ENCODE measurements around the gene SYCP3.

DNA sequence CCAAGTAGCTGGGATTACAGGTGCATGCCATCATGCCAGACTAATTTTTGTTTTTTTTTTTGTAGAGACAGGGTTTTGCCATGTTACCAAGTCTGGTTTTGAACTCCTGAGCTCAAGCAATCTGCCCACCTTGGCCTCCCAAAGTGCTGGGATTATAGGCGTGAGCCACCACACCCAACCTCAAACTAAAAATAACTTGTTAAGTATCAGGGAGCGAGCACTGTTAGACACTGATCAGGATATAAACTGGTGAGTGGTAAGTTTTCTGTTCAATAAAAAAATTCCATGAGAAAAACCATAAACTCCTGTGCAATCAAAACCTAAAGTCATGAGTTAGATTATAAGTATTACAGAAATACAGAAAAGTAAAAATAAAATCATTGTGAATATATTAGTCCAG, 44.6 kb upstream of the SYCP3 start:
- TF ChIP-seq POLR2A (IDR thresholded peaks at IDR 0.05) (no peak), EP300 (IDR thresholded peaks at IDR 0.05) (no peak)
- TF ChIP-seq, protein P1, sequence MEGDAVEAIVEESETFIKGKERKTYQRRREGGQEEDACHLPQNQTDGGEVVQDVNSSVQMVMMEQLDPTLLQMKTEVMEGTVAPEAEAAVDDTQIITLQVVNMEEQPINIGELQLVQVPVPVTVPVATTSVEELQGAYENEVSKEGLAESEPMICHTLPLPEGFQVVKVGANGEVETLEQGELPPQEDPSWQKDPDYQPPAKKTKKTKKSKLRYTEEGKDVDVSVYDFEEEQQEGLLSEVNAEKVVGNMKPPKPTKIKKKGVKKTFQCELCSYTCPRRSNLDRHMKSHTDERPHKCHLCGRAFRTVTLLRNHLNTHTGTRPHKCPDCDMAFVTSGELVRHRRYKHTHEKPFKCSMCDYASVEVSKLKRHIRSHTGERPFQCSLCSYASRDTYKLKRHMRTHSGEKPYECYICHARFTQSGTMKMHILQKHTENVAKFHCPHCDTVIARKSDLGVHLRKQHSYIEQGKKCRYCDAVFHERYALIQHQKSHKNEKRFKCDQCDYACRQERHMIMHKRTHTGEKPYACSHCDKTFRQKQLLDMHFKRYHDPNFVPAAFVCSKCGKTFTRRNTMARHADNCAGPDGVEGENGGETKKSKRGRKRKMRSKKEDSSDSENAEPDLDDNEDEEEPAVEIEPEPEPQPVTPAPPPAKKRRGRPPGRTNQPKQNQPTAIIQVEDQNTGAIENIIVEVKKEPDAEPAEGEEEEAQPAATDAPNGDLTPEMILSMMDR (IDR thresholded peaks at IDR 0.05) = no peak
